Adrenal gland (tissue), 5 donors: ENCODE data around the gene APLP2.

ENCODE experiments used
- POLR2A ChIP-seq, 2 donors: fragments of 450-650 bp; IDR thresholded peaks; one replicate each; pipeline ENCODE4 v1.6.1; 2017; ENCODE audit warnings: antibody characterized with exemption in 2 of 2, mild to moderate bottlenecking in 2 of 2, moderate library complexity in 1 of 2
- TF ChIP-seq, protein P1 (sequence below), 6 experiments: fragments of 450-650 bp in 4 of 6; fragments of 200-600 bp in 2 of 6; sonication (generic) in 1 of 6; IDR thresholded peaks; 1 replicate in 5 of 6; 2 replicates in 1 of 6; pipeline versions ENCODE4 v1.5.1 to v1.8.0; 2016 to 2021; ENCODE audit warnings: antibody characterized with exemption in 6 of 6, mild to moderate bottlenecking in 2 of 6, moderate library complexity in 1 of 6
- donor health status: DM: no; HTN: no; CAD: no.

DNA sequence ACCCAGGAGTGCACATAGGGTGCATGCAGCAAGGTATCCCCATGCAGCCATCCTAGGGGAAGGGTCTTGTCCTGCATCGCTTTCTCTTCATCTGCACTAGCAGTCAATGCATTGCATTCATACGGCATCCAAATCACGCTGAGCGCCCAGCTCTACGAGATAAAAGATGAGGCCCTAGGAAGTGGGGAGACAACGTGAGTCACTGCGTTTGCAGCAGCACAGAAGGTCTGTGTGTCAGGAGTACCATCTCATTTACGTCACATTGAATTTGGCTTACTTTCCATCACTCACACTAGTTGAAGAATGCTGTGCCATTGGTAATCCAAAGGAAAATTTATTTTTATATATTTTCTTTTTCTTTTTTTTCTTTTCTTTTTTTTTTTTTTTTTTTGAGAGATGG, 87.4 kb downstream of the APLP2 start:
- TF ChIP-seq, protein P1, sequence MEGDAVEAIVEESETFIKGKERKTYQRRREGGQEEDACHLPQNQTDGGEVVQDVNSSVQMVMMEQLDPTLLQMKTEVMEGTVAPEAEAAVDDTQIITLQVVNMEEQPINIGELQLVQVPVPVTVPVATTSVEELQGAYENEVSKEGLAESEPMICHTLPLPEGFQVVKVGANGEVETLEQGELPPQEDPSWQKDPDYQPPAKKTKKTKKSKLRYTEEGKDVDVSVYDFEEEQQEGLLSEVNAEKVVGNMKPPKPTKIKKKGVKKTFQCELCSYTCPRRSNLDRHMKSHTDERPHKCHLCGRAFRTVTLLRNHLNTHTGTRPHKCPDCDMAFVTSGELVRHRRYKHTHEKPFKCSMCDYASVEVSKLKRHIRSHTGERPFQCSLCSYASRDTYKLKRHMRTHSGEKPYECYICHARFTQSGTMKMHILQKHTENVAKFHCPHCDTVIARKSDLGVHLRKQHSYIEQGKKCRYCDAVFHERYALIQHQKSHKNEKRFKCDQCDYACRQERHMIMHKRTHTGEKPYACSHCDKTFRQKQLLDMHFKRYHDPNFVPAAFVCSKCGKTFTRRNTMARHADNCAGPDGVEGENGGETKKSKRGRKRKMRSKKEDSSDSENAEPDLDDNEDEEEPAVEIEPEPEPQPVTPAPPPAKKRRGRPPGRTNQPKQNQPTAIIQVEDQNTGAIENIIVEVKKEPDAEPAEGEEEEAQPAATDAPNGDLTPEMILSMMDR (IDR thresholded peaks at IDR 0.05) = no peak
- TF ChIP-seq POLR2A (IDR thresholded peaks at IDR 0.05) = no peak
